GM15510 (cell line): Measurements from ENCODE around the gene TRIM38.
A peak's percentile ranks its signal among the peaks of the same experiment; 100 is the strongest.

Experiments used
- POLR2A ChIP-seq: IDR thresholded peaks from 3 replicates; pipeline ENCODE4 v1.6.1; 2011; ENCODE audit warnings: borderline replicate concordance; ENCODE audit not compliant: insufficient read length; ENCODE audit errors: extremely low read depth

The TRIM38 gene

GRCh38 chr6:25981568-25982263 is 19.1 kb downstream of the TRIM38 start:
- no peak for TF ChIP-seq POLR2A

GRCh38 chr6:25984265-25984664 is 21.7 kb downstream of the TRIM38 start:
- no peak for TF ChIP-seq POLR2A

DNA sequence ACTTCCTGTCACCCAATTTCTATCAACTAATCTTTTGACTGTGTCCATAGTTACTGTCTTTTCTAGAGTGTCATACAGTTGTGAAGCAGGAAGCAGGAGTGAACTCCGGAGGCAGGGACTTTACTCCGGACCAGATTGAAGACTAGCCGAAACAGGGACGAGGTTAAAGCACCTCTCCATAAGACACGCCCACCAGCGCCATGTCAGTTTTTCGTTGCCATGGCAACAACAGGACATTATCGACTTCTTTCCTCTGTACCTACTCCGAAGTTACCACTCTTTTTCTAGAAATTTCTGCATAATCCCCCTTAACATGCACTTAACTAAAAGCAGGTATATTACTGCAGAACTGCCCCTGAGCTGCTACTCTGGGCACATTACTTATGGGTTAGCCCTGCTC is 25.2 kb downstream of the TRIM38 start:
- no peak for TF ChIP-seq POLR2A

DNA sequence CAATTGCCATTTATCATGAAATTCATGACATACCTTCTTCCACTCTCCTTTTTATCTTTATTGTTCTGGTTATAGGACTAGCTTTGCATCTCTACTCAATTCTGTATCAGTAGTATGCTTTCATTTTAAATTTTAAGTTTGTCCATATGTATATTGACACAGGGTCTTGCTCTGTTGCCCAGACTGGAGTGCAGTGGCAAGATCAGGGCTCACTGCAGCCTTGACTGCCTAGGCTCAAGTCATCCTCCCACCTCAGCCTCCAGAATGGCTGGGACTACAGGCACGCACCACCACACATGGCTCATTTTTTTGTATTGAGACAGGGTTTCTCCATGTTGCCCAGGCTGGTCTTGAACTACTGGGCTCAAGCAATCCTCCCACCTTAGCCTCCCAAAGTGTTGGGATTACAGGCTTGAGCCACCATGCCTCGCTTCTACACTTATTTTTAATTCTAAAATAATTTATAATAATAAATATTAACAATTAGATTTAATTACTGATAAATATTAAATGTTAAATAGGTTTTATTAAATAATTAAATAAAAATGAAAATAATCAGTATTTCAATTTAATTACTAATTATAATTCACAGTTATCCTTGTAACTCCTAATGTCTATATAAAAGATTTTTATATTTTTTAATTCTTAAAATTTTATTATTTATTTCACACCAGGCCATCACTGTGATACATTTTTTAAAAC is 27.7 kb downstream of the TRIM38 start:
- TF ChIP-seq POLR2A = no peak

DNA sequence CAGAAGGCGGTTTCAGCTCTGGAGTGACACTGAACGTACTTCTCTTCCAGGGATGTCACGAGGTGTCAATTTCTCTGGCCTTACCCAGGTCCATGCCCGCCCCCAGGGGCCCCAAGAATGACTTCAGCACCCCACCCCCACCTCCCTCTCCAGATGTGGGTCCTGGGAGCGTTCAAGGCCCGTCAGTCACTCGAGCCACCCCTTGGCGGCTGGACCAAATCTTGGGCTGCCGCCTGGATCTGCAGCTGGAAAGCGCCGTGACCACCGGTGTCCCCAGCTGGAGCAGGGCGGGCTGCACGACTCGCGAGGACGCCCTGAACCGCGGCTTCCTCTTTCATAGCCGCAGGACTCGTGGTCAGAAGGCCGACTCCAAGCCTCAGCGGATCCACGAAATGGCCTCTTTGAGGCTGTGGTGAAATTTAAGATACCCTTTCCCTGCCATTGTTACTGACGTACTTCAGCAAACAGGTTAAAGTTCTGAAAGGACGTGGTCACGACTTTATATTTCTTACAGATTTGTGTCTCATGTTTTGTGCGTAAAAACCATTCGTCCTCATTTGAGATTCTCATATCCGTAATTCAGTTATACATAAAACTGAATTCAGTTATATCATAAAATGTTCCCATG is 29.3 kb downstream of the TRIM38 start:
- TF ChIP-seq POLR2A = no peak

GRCh38 chr6:25992413-25993340 is 30.1 kb downstream of the TRIM38 start:
- peak; percentile 91 for TF ChIP-seq POLR2A

DNA sequence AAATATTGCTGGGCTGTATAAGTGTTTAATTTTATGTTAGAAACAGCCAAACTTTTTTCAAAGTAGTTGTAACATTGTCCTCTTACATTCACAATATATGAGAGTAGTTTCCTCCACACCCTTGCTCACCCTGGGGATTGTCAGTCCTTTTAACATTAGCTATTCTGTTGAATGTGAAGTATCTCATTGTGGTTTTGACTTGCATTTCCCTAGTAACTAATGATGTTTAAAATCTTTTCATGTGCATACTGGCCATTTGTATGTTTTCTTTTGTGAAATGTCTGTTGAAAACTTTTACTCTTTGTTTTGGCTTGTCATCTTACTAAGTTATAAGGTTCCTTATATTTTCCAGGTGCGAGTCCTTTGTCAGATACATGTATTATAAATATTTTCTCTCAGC is 32.9 kb downstream of the TRIM38 start:
- no peak for TF ChIP-seq POLR2A

DNA sequence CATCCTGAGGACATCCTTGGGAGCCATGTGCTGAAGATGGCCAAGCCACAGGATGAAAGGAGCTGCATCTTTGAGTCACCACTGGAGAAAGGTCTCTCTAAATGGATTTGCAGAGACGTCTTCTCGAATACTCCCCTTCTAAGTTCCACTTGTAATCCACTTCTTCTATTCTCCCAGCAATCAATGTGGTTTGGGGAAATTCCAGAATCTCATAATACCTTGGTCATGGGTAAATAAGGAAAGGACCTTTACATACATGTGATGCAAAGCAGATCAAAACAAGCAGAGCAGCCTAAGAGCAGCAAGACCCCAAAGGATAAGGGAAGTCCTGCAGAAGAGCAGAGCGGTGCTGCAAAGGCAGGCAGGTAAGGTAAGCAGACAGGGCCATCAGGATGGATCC is 35.3 kb downstream of the TRIM38 start:
- TF ChIP-seq POLR2A = no peak

GRCh38 chr6:25998379-25998778 is 35.8 kb downstream of the TRIM38 start:
- TF ChIP-seq POLR2A = no peak

GRCh38 chr6:26000366-26001144 is 38.0 kb downstream of the TRIM38 start:
- TF ChIP-seq POLR2A = no peak

DNA sequence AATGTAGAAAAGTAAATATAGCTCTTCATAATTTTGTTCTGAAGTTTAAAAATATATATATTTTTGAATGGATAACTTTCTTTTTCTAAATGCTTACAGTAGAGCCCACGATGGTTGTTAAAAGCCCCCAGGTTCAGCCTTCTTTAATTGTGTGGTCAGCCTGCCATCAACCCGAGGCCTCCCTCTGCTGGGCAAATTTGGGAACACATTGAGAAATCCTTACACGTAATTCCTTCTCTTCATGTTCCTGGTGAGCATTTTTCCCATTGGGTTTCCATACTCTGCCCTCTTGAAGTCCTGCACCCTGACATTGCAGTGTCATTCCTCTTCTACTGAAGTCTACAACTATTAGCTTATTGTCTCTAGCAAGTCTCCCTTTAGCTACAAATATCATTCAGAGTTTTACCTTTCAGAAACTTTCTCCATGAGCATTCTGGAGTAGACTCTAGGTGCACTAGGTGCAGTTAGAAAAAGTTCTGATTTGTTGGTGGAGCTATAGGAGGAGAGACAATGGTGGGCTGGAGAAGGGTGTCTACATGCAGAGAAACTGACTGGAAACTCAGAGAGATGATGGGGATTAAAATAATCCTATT is 40.6 kb downstream of the TRIM38 start:
- no peak for TF ChIP-seq POLR2A

DNA sequence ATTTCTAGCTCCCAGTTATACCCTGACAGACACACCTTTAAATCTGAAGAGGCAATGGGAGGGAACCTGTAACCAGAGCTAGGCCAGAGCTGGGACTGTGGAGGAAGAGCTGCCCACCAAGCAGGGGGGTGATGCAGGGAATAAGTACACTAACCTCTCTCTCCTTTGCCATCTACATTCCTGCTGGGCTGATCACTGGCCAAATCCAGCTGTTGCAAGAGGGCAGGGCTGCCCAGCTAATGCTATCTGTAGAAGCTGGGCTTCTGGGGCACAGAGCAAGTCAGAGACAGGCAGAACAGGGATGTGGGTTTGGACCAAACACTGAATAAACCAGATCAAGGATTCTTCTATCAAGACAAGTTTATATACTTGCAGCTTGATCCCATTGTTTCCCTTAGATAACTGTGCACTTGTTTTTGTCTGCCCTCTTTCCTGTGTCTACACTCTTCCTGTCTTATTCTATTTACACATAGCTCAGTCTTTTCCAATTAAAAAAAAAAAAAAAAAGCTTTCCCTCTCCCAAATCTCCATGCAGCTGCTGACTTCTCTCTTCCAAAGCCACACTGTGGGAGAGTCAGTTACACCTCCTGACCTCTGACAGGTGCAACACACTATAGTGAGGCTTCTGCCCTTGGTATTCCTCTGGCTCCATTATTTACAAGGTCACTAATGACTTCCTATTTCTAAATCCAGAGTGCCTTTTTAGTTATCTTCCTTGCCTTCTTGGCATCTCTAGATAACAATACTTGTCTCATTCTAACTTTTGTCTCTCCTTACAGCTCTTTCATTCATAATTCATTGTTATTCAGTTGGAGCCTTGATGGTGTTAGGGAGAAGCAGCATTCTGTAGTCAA is 43.7 kb downstream of the TRIM38 start:
- no peak for TF ChIP-seq POLR2A

GRCh38 chr6:26008470-26008869 is 45.9 kb downstream of the TRIM38 start:
- TF ChIP-seq POLR2A = no peak
